HFFc6 (cell line): ENCODE data around the gene GPR3. TPM values are rescaled to one million over a fixed set of nuclear protein-coding genes. Genes with fewer than 3 reads are reported as not detected.
A peak's percentile ranks its signal among the peaks of the same experiment; 100 is the strongest.

Experiments
- DNase-seq: peaks from one replicate; pipeline ENCODE4 v3.0.0-alpha.2; 2018
- H3K27ac Mint-ChIP-seq: 2 replicates; pipeline ENCODE4 v1.8.0; 2020; ENCODE audit warnings: mild to moderate bottlenecking, mixed read lengths
- H3K27me3 Mint-ChIP-seq: 2 replicates; pipeline ENCODE4 v1.8.0; 2021; ENCODE audit warnings: mild to moderate bottlenecking, moderate library complexity, mixed read lengths; ENCODE audit not compliant: insufficient read depth
- H3K36me3 Mint-ChIP-seq: 2 replicates; pipeline ENCODE4 v1.8.0; 2021; ENCODE audit warnings: low read depth, mixed read lengths
- H3K4me1 Mint-ChIP-seq: 2 replicates; pipeline ENCODE4 v1.8.0; 2020; ENCODE audit warnings: low read depth, mixed read lengths
- H3K4me3 Mint-ChIP-seq: 2 replicates; pipeline ENCODE4 v1.8.0; 2020; ENCODE audit warnings: mild to moderate bottlenecking, moderate library complexity, mixed read lengths
- H3K9me3 Mint-ChIP-seq: 2 replicates; pipeline ENCODE4 v1.8.0; 2020; ENCODE audit warnings: mild to moderate bottlenecking, mixed read lengths
- CTCF ChIP-seq: fragments of 200-600 bp; sonication (generic); IDR thresholded peaks from 2 replicates; pipeline ENCODE4 v1.5.0; 2021; ENCODE audit warnings: antibody characterized with exemption, mild to moderate bottlenecking
- total RNA-seq, 6 experiments: library from RNA; stranded (reverse); fragmentation: NEBNext Ultra II Directional; extraction: Animal tissue kit (Norgen Biotek cat#: 25700); gene quantifications; 2 replicates in 1 of 6; 3 replicates in 5 of 6; pipeline ENCODE4 v1.2.3, GENCODE V29; 2021

Gene GPR3
- total RNA-seq, 6 experiments from 2014 or later, result 2.3 to 3.3 (median 2.9) TPM

GRCh38 chr1:27397749-27398148 lies 5.3 kb downstream of the GPR3 start:
- no peak overlapping the region for H3K4me3 Mint-ChIP-seq
- H3K4me1 Mint-ChIP-seq, result peaks cover 30% of the 10 kb centered on the region
- no peak for TF ChIP-seq CTCF
- H3K36me3 Mint-ChIP-seq, result no peaks in the 10 kb centered on the region
- no peaks in the 10 kb centered on the region for H3K9me3 Mint-ChIP-seq
- no peak for DNase-seq
- peaks cover 3% of the 10 kb centered on the region; the same call in 1 of the 2 replicates for H3K27me3 Mint-ChIP-seq
- H3K27ac Mint-ChIP-seq, result no peak overlapping the region

GRCh38 chr1:27398405-27399149 lies 6.2 kb downstream of the GPR3 start:
- H3K27me3 Mint-ChIP-seq, result peaks cover 3% of the 10 kb centered on the region; the same call in 1 of the 2 replicates
- no peak for TF ChIP-seq CTCF
- H3K27ac Mint-ChIP-seq, result 0 out of 2 replicates have a peak overlapping the region, but pooled peaks have one; percentile 11
- H3K36me3 Mint-ChIP-seq, result no peaks in the 10 kb centered on the region
- no peak overlapping the region for H3K4me3 Mint-ChIP-seq
- DNase-seq, result no peak
- H3K9me3 Mint-ChIP-seq, result no peaks in the 10 kb centered on the region
- peaks cover 39% of the 10 kb centered on the region for H3K4me1 Mint-ChIP-seq

- H3K27me3 Mint-ChIP-seq, result peaks cover 3% of the 10 kb centered on the region; the same call in 1 of the 2 replicates
- H3K9me3 Mint-ChIP-seq, result no peaks in the 10 kb centered on the region
- H3K36me3 Mint-ChIP-seq, result no peaks in the 10 kb centered on the region
- H3K27ac Mint-ChIP-seq, result 0 out of 2 replicates have a peak overlapping the region, but pooled peaks have one; percentile 11
- H3K4me3 Mint-ChIP-seq, result peak overlapping the region; percentile 26; the same call in 1 of the 2 replicates
- peaks cover 41% of the 10 kb centered on the region for H3K4me1 Mint-ChIP-seq
- TF ChIP-seq CTCF, result no peak
- DNase-seq, result no peak
Measured at GRCh38 chr1:27399251-27400025, 7.0 kb downstream of the GPR3 start.

GRCh38 chr1:27400082-27400962 lies 7.9 kb downstream of the GPR3 start:
- no peak for DNase-seq
- H3K27ac Mint-ChIP-seq, result no peak overlapping the region
- no peak overlapping the region for H3K4me3 Mint-ChIP-seq
- H3K4me1 Mint-ChIP-seq, result peaks cover 36% of the 10 kb centered on the region
- no peak for TF ChIP-seq CTCF
- H3K27me3 Mint-ChIP-seq, result peaks cover 3% of the 10 kb centered on the region; the same call in 1 of the 2 replicates
- no peaks in the 10 kb centered on the region for H3K36me3 Mint-ChIP-seq
- H3K9me3 Mint-ChIP-seq, result no peaks in the 10 kb centered on the region

- Mint-ChIP-seq H3K27me3 (peaks cover 3% of the 10 kb centered on the region; the same call in 1 of the 2 replicates), H3K27ac (no peak overlapping the region), H3K4me1 (peaks cover 31% of the 10 kb centered on the region), H3K36me3 (no peaks in the 10 kb centered on the region), H3K9me3 (no peaks in the 10 kb centered on the region), H3K4me3 (no peak overlapping the region)
- no peak for TF ChIP-seq CTCF
- no peak for DNase-seq
Measured at GRCh38 chr1:27400963-27401341, 8.5 kb downstream of the GPR3 start.
